HuH-7.5 (cell line): ENCODE results near the gene STRN4.

Source experiments
- DNase-seq: peaks from one replicate; pipeline ENCODE4 v3.0.0; 2011; ENCODE audit warnings: low spot score

The STRN4 gene

GRCh38 chr19:46725036-46725820, 21.0 kb downstream of the STRN4 start:
- no peak for DNase-seq

- DNase-seq, result no peak
These were observed 21.8 kb downstream of the STRN4 start for GRCh38 chr19:46724468-46724867.

- no peak for DNase-seq
These were observed 22.8 kb downstream of the STRN4 start for GRCh38 chr19:46723471-46723870.

GRCh38 chr19:46723023-46723461, 23.2 kb downstream of the STRN4 start:
- DNase-seq, result no peak

- no peak for DNase-seq
These were observed 23.7 kb downstream of the STRN4 start for GRCh38 chr19:46722421-46723022.

GRCh38 chr19:46722004-46722380, 24.3 kb downstream of the STRN4 start:
- DNase-seq, result no peak

GRCh38 chr19:46721269-46722003, 24.8 kb downstream of the STRN4 start:
- DNase-seq, result peak; percentile 75

- no peak for DNase-seq
These were observed 25.6 kb downstream of the STRN4 start for GRCh38 chr19:46720503-46721239.

- DNase-seq, result no peak
These were observed 26.4 kb downstream of the STRN4 start for GRCh38 chr19:46719629-46720502.

GRCh38 chr19:46718934-46719622, 27.2 kb downstream of the STRN4 start:
- no peak for DNase-seq

- DNase-seq, result peak; percentile 56
These were observed 27.9 kb downstream of the STRN4 start for GRCh38 chr19:46718157-46718933.

- DNase-seq, result peak; percentile 47
These were observed 28.5 kb downstream of the STRN4 start for GRCh38 chr19:46717716-46718143.

- peak; percentile 96 for DNase-seq
These were observed 29.1 kb downstream of the STRN4 start, which contains the start of gene PRKD2 for GRCh38 chr19:46717034-46717715. PRKD2 (minus strand) TSS chr19:46717114; CDS start chr19:46716370, 744 bp downstream.

- DNase-seq, result peak; percentile 67
These were observed 29.6 kb downstream of the STRN4 start for GRCh38 chr19:46716672-46717033.

- DNase-seq, result peak; percentile 54
These were observed 30.1 kb downstream of the STRN4 start for GRCh38 chr19:46715975-46716671.

GRCh38 chr19:46715620-46715974, 30.7 kb downstream of the STRN4 start:
- DNase-seq, result no peak

- DNase-seq, result no peak
These were observed 31.7 kb downstream of the STRN4 start for GRCh38 chr19:46714444-46715106.
